GM23338 (cell line): ENCODE results near the gene NKD1.
"Not testable (repeated sequence)": the region's sequence is repeated elsewhere in the genome, so short reads cannot be mapped to it uniquely, and the experiment has no call there.

ENCODE experiments used
- CTCF ChIP-seq, 2 experiments: fragments of 200-600 bp in 1 of 2; sonication (generic) in 1 of 2; conservative IDR thresholded peaks; 2 replicates each; pipeline versions ENCODE4 v1.5.1 to v1.6.1; 2016 to 2017; ENCODE audit warnings: antibody characterized with exemption in 2 of 2, low read depth in 2 of 2, mild to moderate bottlenecking in 2 of 2, moderate library complexity in 1 of 2
- EZH2phosphoT487 ChIP-seq: fragments of 200-600 bp; sonication (generic); IDR thresholded peaks from one replicate; pipeline ENCODE4 v1.8.1; 2018; ENCODE audit warnings: antibody characterized with exemption; ENCODE audit not compliant: unreplicated experiment

- not testable (repeated sequence) for TF ChIP-seq CTCF (conservative IDR thresholded peaks at IDR 0.05; ENCODE audit: low read depth in 2 of 2); EZH2phosphoT487
Observed at GRCh38 chr16:50579373-50579772, 31.2 kb downstream of the NKD1 start.
